K562 (cell line): Measurements from ENCODE around the gene SLC16A1. TPM values are rescaled to one million over a fixed set of nuclear protein-coding genes. Genes with fewer than 3 reads are reported as not detected.
A peak's percentile ranks its signal among the peaks of the same experiment; 100 is the strongest.

Experiments used
- CBFB ChIP-seq: sonication (generic); formaldehyde crosslinking; IDR thresholded peaks from 2 replicates; pipeline ENCODE4 v1.4.0; 2020; ENCODE audit warnings: mild to moderate bottlenecking, missing genetic modification reagents
- CCNT2 ChIP-seq: IDR thresholded peaks from 2 replicates; pipeline ENCODE4 v1.6.1; 2011; ENCODE audit warnings: borderline replicate concordance, low read depth, mild to moderate bottlenecking, moderate library complexity, mixed read lengths, low read length; ENCODE audit not compliant: insufficient read length; ENCODE audit errors: extremely low read depth
- CHD2 ChIP-seq: IDR thresholded peaks from 2 replicates; pipeline ENCODE4 v1.6.1; 2011; ENCODE audit warnings: low read depth, low read length
- KLF1 ChIP-seq: fragments of 450-650 bp; IDR thresholded peaks from 2 replicates; pipeline ENCODE4 v1.6.1; 2016; ENCODE audit warnings: missing genetic modification characterization, missing compliant biosample characterization
- MAZ ChIP-seq, 2 experiments: fragments of 450-650 bp in 1 of 2; sonication (generic) in 1 of 2; formaldehyde crosslinking; IDR thresholded peaks in 1 of 2; conservative IDR thresholded peaks in 1 of 2; 2 replicates each; pipeline versions ENCODE4 v1.4.0 to v1.5.0; 2020; ENCODE audit warnings: mild to moderate bottlenecking in 1 of 2, missing genetic modification reagents in 1 of 2
- NONO ChIP-seq, 2 experiments: fragments of 200-400 bp in 1 of 2; fragments of 450-650 bp in 1 of 2; formaldehyde crosslinking in 1 of 2; IDR thresholded peaks; 2 replicates each; pipeline ENCODE4 v1.6.1; 2017; ENCODE audit warnings: low read depth in 2 of 2, mild to moderate bottlenecking in 2 of 2, moderate library complexity in 2 of 2, low read length in 1 of 2
- PHTF2 ChIP-seq: fragments of 250-450 bp; sonication (Bioruptor Pico); IDR thresholded peaks from 2 replicates; pipeline ENCODE4 v1.5.0; 2021; ENCODE audit warnings: mild to moderate bottlenecking
- RBM14 ChIP-seq: fragments of 200-400 bp; formaldehyde crosslinking; IDR thresholded peaks from 2 replicates; pipeline ENCODE4 v1.6.1; 2018; ENCODE audit warnings: low read depth, mild to moderate bottlenecking, low read length, moderate library complexity, borderline replicate concordance; ENCODE audit not compliant: insufficient read depth
- SMARCA4 ChIP-seq: fragments of 450-650 bp; IDR thresholded peaks from 2 replicates; pipeline ENCODE4 v1.6.1; 2016
- SMARCE1 ChIP-seq: fragments of 450-650 bp; IDR thresholded peaks from 2 replicates; pipeline ENCODE4 v1.7.1; 2016; ENCODE audit warnings: mild to moderate bottlenecking
- WHSC1 ChIP-seq: IDR thresholded peaks from one replicate; pipeline ENCODE4 v1.6.1; 2012; ENCODE audit warnings: low read length, control low read depth, inconsistent platforms
- ZNF561 ChIP-seq: fragments of 450-650 bp; formaldehyde crosslinking; conservative IDR thresholded peaks from 2 replicates; pipeline ENCODE4 v1.4.0; 2020; ENCODE audit warnings: mild to moderate bottlenecking, moderate library complexity
- polyA plus RNA-seq, 8 experiments: library from polyadenylated mRNA; depleted of rRNA in 4 of 8; stranded (reverse) in 5 of 8; unstranded in 3 of 8; fragments of >200 nt; fragmentation: Nextera tagmentation in 2 of 8; fragmentation: Illumina TruSeq in 1 of 8; extraction: Ambion mirVana in 2 of 8; extraction: Trizol in 1 of 8; gene quantifications; 2 replicates each; pipeline versions ENCODE4 v1.2.1 to v1.2.3, GENCODE V29; 2011 to 2014; ENCODE audit warnings: inconsistent platforms in 1 of 8, missing spikeins in 1 of 8
- total RNA-seq, 7 experiments: library from RNA; depleted of rRNA in 6 of 7; stranded (reverse); fragments of >200 nt in 6 of 7; fragmentation: Illumina TruSeq in 2 of 7; extraction: Trizol in 2 of 7; gene quantifications; 2 replicates each; pipeline versions ENCODE4 v1.2.1 to v1.2.3, GENCODE V29; 2011 to 2021; ENCODE audit warnings: low replicate concordance in 1 of 7
- TF ChIP-seq, protein P1 (sequence below), 2 experiments: fragments of 150-350 bp in 1 of 2; IDR thresholded peaks; 2 replicates each; pipeline ENCODE4 v1.6.1; 2012 to 2016; ENCODE audit warnings: low read depth in 2 of 2, low read length in 2 of 2, mild to moderate bottlenecking in 1 of 2, moderate library complexity in 1 of 2
- TF ChIP-seq, protein P2 (sequence below), 3 experiments: fragments of 200-800 bp in 1 of 3; fragments of 250-450 bp in 1 of 3; fragments of 450-650 bp in 1 of 3; sonication (Bioruptor Pico) in 1 of 3; sonication (Bioruptor generic) in 1 of 3; formaldehyde crosslinking in 1 of 3; IDR thresholded peaks; 2 replicates each; pipeline versions ENCODE4 v1.6.1 to v1.8.0; 2016 to 2022; ENCODE audit warnings: mild to moderate bottlenecking in 2 of 3, missing genetic modification characterization in 2 of 3, missing compliant biosample characterization in 1 of 3, moderate library complexity in 1 of 3

Gene SLC16A1
- total and polyA plus RNA-seq, 9 of the 15 experiments (the other 6 are each of a cell fraction or from before 2014, with no cell fraction given), result 73.1 to 244 (median 117) TPM

DNA sequence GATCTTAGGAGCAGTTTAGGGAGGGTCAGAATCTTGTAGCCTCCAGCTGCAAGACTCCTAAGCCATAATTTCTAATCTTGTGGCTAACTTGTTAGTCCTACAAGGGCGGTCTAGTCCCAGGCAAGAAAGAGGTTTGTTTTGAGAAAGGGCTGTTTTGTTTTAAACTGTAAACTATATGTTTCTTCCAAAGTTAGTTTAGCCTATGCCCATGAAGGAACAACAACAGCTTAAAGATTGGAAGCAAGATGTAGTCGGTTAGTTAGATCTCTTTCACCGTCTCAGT, 62.0 kb downstream of the SLC16A1 start (continued):
- TF ChIP-seq CCNT2, result peak; percentile 50
- TF ChIP-seq SMARCA4, result no peak
- TF ChIP-seq PHTF2, result no peak
- no peak for TF ChIP-seq RBM14
- 0 out of 4 replicates have a peak, but pooled peaks of 1 of the 2 experiments have one; percentile 41 for TF ChIP-seq MAZ (CRISPR knock-in tag; conservative IDR thresholded peaks at IDR 0.05 in 1 of 2, IDR thresholded peaks at IDR 0.05 in 1 of 2)
- no peak for TF ChIP-seq CHD2
- TF ChIP-seq SMARCE1, result 0 out of 2 replicates have a peak, but pooled peaks have one; percentile 1
- TF ChIP-seq, protein P1, sequence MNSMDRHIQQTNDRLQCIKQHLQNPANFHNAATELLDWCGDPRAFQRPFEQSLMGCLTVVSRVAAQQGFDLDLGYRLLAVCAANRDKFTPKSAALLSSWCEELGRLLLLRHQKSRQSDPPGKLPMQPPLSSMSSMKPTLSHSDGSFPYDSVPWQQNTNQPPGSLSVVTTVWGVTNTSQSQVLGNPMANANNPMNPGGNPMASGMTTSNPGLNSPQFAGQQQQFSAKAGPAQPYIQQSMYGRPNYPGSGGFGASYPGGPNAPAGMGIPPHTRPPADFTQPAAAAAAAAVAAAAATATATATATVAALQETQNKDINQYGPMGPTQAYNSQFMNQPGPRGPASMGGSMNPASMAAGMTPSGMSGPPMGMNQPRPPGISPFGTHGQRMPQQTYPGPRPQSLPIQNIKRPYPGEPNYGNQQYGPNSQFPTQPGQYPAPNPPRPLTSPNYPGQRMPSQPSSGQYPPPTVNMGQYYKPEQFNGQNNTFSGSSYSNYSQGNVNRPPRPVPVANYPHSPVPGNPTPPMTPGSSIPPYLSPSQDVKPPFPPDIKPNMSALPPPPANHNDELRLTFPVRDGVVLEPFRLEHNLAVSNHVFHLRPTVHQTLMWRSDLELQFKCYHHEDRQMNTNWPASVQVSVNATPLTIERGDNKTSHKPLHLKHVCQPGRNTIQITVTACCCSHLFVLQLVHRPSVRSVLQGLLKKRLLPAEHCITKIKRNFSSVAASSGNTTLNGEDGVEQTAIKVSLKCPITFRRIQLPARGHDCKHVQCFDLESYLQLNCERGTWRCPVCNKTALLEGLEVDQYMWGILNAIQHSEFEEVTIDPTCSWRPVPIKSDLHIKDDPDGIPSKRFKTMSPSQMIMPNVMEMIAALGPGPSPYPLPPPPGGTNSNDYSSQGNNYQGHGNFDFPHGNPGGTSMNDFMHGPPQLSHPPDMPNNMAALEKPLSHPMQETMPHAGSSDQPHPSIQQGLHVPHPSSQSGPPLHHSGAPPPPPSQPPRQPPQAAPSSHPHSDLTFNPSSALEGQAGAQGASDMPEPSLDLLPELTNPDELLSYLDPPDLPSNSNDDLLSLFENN (IDR thresholded peaks at IDR 0.05; ENCODE audit: low read depth in 2 of 2, low read length in 2 of 2), result 0 out of 4 replicates have a peak, but pooled peaks of 1 of the 2 experiments have one; percentile 33
- no peak for TF ChIP-seq CBFB
- TF ChIP-seq, protein P2, sequence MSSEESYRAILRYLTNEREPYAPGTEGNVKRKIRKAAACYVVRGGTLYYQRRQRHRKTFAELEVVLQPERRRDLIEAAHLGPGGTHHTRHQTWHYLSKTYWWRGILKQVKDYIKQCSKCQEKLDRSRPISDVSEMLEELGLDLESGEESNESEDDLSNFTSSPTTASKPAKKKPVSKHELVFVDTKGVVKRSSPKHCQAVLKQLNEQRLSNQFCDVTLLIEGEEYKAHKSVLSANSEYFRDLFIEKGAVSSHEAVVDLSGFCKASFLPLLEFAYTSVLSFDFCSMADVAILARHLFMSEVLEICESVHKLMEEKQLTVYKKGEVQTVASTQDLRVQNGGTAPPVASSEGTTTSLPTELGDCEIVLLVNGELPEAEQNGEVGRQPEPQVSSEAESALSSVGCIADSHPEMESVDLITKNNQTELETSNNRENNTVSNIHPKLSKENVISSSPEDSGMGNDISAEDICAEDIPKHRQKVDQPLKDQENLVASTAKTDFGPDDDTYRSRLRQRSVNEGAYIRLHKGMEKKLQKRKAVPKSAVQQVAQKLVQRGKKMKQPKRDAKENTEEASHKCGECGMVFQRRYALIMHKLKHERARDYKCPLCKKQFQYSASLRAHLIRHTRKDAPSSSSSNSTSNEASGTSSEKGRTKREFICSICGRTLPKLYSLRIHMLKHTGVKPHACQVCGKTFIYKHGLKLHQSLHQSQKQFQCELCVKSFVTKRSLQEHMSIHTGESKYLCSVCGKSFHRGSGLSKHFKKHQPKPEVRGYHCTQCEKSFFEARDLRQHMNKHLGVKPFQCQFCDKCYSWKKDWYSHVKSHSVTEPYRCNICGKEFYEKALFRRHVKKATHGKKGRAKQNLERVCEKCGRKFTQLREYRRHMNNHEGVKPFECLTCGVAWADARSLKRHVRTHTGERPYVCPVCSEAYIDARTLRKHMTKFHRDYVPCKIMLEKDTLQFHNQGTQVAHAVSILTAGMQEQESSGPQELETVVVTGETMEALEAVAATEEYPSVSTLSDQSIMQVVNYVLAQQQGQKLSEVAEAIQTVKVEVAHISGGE (CRISPR knock-in tag; IDR thresholded peaks at IDR 0.05), result 0 out of 6 replicates have a peak, but pooled peaks of 1 of the 3 experiments have one; percentile 29
- TF ChIP-seq KLF1, result no peak
- TF ChIP-seq WHSC1, result no peak
- no peak for TF ChIP-seq NONO (IDR thresholded peaks at IDR 0.05; ENCODE audit: low read depth in 2 of 2, low read length in 1 of 2)
- no peak for TF ChIP-seq ZNF561 (CRISPR knock-in tag)
